Right lobe of liver (tissue), 6 donors: Measurements from ENCODE around the gene SRI. TPM values are rescaled to one million over a fixed set of nuclear protein-coding genes. Genes with fewer than 3 reads are reported as not detected.
"Not testable (repeated sequence)": the region's sequence is repeated elsewhere in the genome, so short reads cannot be mapped to it uniquely, and the experiment has no call there.

ENCODE experiments used
- ATAC-seq, 4 donors: fragments of 200-7000 bp; cut with Tn5 transposase; one replicate each; pipeline ENCODE4 v1.9.1; 2020; ENCODE audit warnings: mild to moderate bottlenecking in 4 of 4, moderate library complexity in 4 of 4
- DNase-seq, 3 donors: peaks; one replicate each; pipeline ENCODE4 v3.0.0-alpha.2; 2020
- H3K27ac ChIP-seq, 3 donors: fragments of 200-600 bp; one replicate each; pipeline ENCODE4 v1.8.0; 2022
- H3K27me3 ChIP-seq, 2 donors: fragments of 200-600 bp; one replicate each; pipeline ENCODE4 v1.8.0; 2022
- H3K36me3 ChIP-seq, 4 donors: fragments of 200-600 bp; sonication (generic) in 1 of 4; one replicate each; pipeline versions ENCODE4 v1.5.1 to v1.8.0; 2017 to 2022; ENCODE audit warnings: control low read depth in 1 of 4
- H3K4me1 ChIP-seq, 4 donors: fragments of 200-600 bp; sonication (generic) in 1 of 4; one replicate each; pipeline versions ENCODE4 v1.5.1 to v1.8.0; 2017 to 2022; ENCODE audit warnings: control low read depth in 1 of 4
- H3K4me3 ChIP-seq, 3 donors: fragments of 200-600 bp; one replicate each; pipeline ENCODE4 v1.8.0; 2022
- H3K9me3 ChIP-seq, 4 donors: fragments of 200-600 bp; sonication (generic) in 1 of 4; one replicate each; pipeline versions ENCODE4 v1.5.1 to v1.8.0; 2017 to 2022; ENCODE audit warnings: control low read depth in 1 of 4
- POLR2A ChIP-seq: fragments of 450-650 bp; IDR thresholded peaks from one replicate; pipeline ENCODE4 v1.6.1; 2017; ENCODE audit warnings: antibody characterized with exemption, mild to moderate bottlenecking
- WGBS: methylation state at CpG from one replicate; pipeline ENCODE4 v1.1.6; 2018; ENCODE audit warnings: low coverage, low lambda C conversion rate; ENCODE audit not compliant: insufficient coverage; ENCODE audit errors: missing lambda C conversion rate; 5-methylcytosine and 5-hydroxymethylcytosine counted together
- intact Hi-C, 2 donors: fragments of 100-400 bp; cut with DNase I; formaldehyde crosslinking; loops; one replicate each; pipeline versions ENCODE4 v1.11.2 to v1.14.1; 2022
- total RNA-seq, 6 experiments: library from RNA; depleted of rRNA in 2 of 6; stranded (reverse); fragments of >200 nt in 2 of 6; fragmentation: NEBNext Ultra II Directional in 3 of 6; extraction: Animal tissue kit (Norgen Biotek cat#: 25700) in 3 of 6; gene quantifications; one replicate each; pipeline versions ENCODE4 v1.1.0 to v1.2.4, GENCODE V29; 2016 to 2023
- TF ChIP-seq, protein P1 (sequence below), 4 donors: fragments of 200-600 bp in 3 of 4; fragments of 450-650 bp in 1 of 4; IDR thresholded peaks; one replicate each; pipeline versions ENCODE4 v1.5.1 to v1.8.0; 2016 to 2022; ENCODE audit warnings: antibody characterized with exemption in 4 of 4, mild to moderate bottlenecking in 2 of 4
- donor health status: DM: no; HTN: yes; CAD: no.
- donor health status: DM: no; HTN: no; CAD: no.
- donor health status: DM: no; HTN: no; CAD: no.
- donor health status: DM: no; HTN: yes; CAD: no.
- donor health status: DM: no; HTN: yes; CAD: no.

Gene SRI
- total RNA-seq, 6 experiments from 2014 or later = 12.5 to 41.3 (median 23.3) TPM

- WGBS = 80% methylated on average over 4 of the region's 4 CpGs
- H3K9me3 ChIP-seq = no peaks in the 10 kb centered on the region
- intact Hi-C loops = no loop called here
Measured at GRCh38 chr7:88267421-88267820, 47.6 kb upstream of the SRI start.

DNA sequence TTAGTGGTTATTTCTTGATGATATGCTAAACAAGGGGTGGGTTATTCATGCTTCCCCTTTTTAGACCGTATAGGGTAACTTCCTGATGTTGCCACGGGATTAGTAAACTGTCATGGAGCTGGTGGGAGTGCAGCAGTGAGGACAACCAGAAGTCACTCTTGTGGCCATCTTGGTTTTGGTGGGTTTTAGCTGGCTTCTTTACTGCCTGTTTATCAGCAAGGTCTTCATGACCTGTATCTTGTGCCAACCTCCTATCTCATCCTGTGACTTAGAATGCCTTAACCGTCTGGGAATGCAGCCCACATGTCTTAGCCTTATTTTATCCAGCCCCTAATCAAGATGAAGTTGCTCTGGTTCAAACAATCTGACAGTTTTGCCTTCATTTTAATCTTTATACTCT, 45.1 kb upstream of the SRI start:
- H3K4me3 ChIP-seq, ATAC-seq, H3K9me3 ChIP-seq, H3K27me3 ChIP-seq, H3K4me1 ChIP-seq, H3K27ac ChIP-seq, intact Hi-C loops, H3K36me3 ChIP-seq, DNase-seq: not testable (repeated sequence)
- 62% methylated on average over 2 of the region's 3 CpGs for WGBS

More at GRCh38 chr7:88267421-88267820, 47.6 kb upstream of the SRI start:
- ATAC-seq = no peak
- Histone ChIP-seq H3K27me3 (no peaks in the 10 kb centered on the region), H3K36me3 (no peaks in the 10 kb centered on the region), H3K27ac (no peak overlapping the region), H3K4me3 (no peak overlapping the region), H3K4me1 (no peaks in the 10 kb centered on the region)
- DNase-seq = no peak
- TF ChIP-seq POLR2A = no peak
- TF ChIP-seq, protein P1, sequence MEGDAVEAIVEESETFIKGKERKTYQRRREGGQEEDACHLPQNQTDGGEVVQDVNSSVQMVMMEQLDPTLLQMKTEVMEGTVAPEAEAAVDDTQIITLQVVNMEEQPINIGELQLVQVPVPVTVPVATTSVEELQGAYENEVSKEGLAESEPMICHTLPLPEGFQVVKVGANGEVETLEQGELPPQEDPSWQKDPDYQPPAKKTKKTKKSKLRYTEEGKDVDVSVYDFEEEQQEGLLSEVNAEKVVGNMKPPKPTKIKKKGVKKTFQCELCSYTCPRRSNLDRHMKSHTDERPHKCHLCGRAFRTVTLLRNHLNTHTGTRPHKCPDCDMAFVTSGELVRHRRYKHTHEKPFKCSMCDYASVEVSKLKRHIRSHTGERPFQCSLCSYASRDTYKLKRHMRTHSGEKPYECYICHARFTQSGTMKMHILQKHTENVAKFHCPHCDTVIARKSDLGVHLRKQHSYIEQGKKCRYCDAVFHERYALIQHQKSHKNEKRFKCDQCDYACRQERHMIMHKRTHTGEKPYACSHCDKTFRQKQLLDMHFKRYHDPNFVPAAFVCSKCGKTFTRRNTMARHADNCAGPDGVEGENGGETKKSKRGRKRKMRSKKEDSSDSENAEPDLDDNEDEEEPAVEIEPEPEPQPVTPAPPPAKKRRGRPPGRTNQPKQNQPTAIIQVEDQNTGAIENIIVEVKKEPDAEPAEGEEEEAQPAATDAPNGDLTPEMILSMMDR (IDR thresholded peaks at IDR 0.05) = no peak

- 77% methylated on average over 4 of the region's 4 CpGs for WGBS
- ATAC-seq (peak in 1 of 4 donors; percentile 42), DNase-seq (no peak)
- no peaks in the 10 kb centered on the region for H3K27me3 ChIP-seq
- H3K4me3 ChIP-seq = no peak overlapping the region
- TF ChIP-seq, protein P1 (IDR thresholded peaks at IDR 0.05) = no peak
- TF ChIP-seq POLR2A = no peak
- H3K4me1 ChIP-seq = no peaks in the 10 kb centered on the region
- H3K36me3 ChIP-seq = no peaks in the 10 kb centered on the region
- no peaks in the 10 kb centered on the region for H3K9me3 ChIP-seq
- H3K27ac ChIP-seq = no peak overlapping the region
- intact Hi-C loops = no loop called here
Measured at GRCh38 chr7:88262562-88262961, 42.7 kb upstream of the SRI start.

GRCh38 chr7:88260719-88261118, 40.9 kb upstream of the SRI start:
- WGBS = 79% methylated on average over 1 of the region's 1 CpG
- H3K4me3 ChIP-seq = no peak overlapping the region
- no peak overlapping the region for H3K27ac ChIP-seq
- TF ChIP-seq, protein P1 (IDR thresholded peaks at IDR 0.05) = no peak
- no peak for TF ChIP-seq POLR2A
- intact Hi-C loops = no loop called here
- H3K36me3 ChIP-seq = no peaks in the 10 kb centered on the region
- no peaks in the 10 kb centered on the region for H3K9me3 ChIP-seq
- ATAC-seq (no peak), DNase-seq (no peak)
- no peaks in the 10 kb centered on the region for H3K27me3 ChIP-seq
- no peaks in the 10 kb centered on the region for H3K4me1 ChIP-seq

DNA sequence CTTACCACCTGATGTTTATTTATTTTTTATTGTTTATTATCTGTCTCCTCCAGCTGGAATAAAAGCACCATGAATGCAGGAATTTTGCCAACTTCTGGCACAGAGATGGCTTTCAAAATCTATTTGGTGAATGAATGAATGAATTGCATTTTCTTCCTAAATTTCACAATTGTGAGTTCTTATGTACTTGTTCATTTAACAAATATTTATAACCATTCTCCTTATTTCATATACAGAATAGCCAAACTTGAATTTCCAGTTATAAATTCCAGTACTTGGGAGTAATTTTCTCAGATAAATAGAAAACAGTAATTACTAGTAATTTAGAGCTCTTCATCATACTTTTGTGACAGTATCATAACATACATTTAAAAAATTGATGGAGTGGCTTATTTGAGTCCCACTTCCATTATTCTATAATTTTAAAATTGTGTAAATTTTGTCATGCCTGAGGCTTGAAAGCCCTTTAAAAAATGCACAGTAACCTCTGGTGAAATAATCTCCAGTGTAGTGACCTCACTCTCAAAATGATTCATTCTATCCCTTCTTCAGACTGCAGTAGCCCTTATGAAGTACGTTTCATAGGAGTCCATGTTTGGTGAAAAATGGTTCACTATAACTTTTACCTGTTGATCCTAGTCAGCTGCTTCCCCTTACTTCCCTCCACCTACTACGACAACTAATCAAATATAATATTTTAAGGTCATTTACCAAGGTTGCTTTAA, 40.0 kb upstream of the SRI start:
- 64% methylated on average over 2 of the region's 2 CpGs for WGBS
- intact Hi-C loops = no loop called here

GRCh38 chr7:88258296-88258695, 38.5 kb upstream of the SRI start:
- H3K27ac ChIP-seq, DNase-seq, H3K4me3 ChIP-seq, H3K27me3 ChIP-seq, H3K4me1 ChIP-seq, H3K36me3 ChIP-seq, ATAC-seq, intact Hi-C loops: not testable (repeated sequence)
- H3K9me3 ChIP-seq = peaks cover 0 to 10% (median 0%) of the 10 kb centered on the region in 4 donors
- WGBS = 75% methylated on average over 1 of the region's 1 CpG

More for the DNA sequence above, 40.0 kb upstream of the SRI start:
- Histone ChIP-seq H3K4me3 (no peak overlapping the region), H3K9me3 (no peaks in the 10 kb centered on the region), H3K36me3 (no peaks in the 10 kb centered on the region), H3K4me1 (no peaks in the 10 kb centered on the region), H3K27ac (no peak overlapping the region), H3K27me3 (no peaks in the 10 kb centered on the region)
- ATAC-seq (no peak), DNase-seq (no peak)
- no peak for TF ChIP-seq POLR2A
- TF ChIP-seq, protein P1 (IDR thresholded peaks at IDR 0.05) = no peak
